Measurements from ENCODE around the gene CLSTN2.

The CLSTN2 gene

DNA sequence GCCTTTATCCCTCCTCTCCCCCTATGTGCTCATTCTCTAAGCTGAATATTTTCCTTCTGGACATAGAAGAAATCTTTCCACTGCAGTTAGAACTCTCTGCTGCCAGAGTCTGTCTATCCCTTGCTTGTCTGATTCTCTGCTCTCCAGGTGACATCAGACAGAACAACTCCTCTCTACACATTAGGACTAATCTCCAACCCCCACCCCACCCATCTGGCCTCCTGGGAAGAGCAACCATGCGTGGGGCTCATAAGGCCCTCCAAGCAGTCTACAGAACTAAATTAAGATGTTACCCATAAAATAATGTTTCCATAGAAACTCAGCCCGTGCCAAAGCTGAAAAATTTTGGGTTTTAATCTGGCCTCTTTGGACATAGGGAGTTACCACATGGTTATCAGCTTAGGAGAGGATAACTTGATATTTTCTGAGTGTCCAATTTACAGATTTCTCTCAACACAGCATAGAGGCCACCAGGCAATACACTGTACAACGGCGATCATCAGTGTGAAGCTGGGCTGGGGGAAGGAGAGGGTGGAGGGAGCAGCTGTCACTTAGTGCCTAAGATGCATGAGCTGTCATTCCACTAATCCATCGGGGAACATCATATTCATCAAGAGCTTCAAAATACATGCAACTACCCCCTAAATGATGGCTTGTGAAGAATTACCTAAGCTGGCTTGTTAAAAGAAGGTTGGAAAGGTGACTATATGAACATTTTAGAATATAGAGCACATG lies 199.4 kb downstream of the CLSTN2 start:
- ChIA-PET POLR2A (no interaction called here), CTCF (interaction anchor here (0.5 kb wide), 1 partner anchor 40 kb away, joined by 3 read pairs; no protein-coding TSS in a partner anchor)
- no peaks in the 10 kb centered on the region for H3K4me1 ChIP-seq (ENCODE audit: control insufficient read depth, insufficient read depth, low read length)
- H3K4me3 ChIP-seq (ENCODE audit: low read depth, low read length): no peak overlapping the region
- H3K27ac ChIP-seq (ENCODE audit: extremely low read depth, low read depth, low read length): no peak overlapping the region
- H3K36me3 ChIP-seq (ENCODE audit: control insufficient read depth in 2 of 2, insufficient read depth in 1 of 2, low read length in 2 of 2): no peaks in the 10 kb centered on the region
- TF ChIP-seq ZNF777 (tag by site-specific recombination; IDR thresholded peaks at IDR 0.05; ENCODE audit: borderline replicate concordance): no peak
- TF ChIP-seq ZNF19 (tag by site-specific recombination; IDR thresholded peaks at IDR 0.05; ENCODE audit: low read depth): no peak
- no peak for TF ChIP-seq ZNF10 (tag by site-specific recombination; IDR thresholded peaks at IDR 0.05)
- TF ChIP-seq, protein P1, sequence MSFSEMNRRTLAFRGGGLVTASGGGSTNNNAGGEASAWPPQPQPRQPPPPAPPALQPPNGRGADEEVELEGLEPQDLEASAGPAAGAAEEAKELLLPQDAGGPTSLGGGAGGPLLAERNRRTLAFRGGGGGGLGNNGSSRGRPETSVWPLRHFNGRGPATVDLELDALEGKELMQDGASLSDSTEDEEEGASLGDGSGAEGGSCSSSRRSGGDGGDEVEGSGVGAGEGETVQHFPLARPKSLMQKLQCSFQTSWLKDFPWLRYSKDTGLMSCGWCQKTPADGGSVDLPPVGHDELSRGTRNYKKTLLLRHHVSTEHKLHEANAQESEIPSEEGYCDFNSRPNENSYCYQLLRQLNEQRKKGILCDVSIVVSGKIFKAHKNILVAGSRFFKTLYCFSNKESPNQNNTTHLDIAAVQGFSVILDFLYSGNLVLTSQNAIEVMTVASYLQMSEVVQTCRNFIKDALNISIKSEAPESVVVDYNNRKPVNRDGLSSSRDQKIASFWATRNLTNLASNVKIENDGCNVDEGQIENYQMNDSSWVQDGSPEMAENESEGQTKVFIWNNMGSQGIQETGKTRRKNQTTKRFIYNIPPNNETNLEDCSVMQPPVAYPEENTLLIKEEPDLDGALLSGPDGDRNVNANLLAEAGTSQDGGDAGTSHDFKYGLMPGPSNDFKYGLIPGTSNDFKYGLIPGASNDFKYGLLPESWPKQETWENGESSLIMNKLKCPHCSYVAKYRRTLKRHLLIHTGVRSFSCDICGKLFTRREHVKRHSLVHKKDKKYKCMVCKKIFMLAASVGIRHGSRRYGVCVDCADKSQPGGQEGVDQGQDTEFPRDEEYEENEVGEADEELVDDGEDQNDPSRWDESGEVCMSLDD (tag by site-specific recombination; IDR thresholded peaks at IDR 0.05): no peak
- TF ChIP-seq, protein P2, sequence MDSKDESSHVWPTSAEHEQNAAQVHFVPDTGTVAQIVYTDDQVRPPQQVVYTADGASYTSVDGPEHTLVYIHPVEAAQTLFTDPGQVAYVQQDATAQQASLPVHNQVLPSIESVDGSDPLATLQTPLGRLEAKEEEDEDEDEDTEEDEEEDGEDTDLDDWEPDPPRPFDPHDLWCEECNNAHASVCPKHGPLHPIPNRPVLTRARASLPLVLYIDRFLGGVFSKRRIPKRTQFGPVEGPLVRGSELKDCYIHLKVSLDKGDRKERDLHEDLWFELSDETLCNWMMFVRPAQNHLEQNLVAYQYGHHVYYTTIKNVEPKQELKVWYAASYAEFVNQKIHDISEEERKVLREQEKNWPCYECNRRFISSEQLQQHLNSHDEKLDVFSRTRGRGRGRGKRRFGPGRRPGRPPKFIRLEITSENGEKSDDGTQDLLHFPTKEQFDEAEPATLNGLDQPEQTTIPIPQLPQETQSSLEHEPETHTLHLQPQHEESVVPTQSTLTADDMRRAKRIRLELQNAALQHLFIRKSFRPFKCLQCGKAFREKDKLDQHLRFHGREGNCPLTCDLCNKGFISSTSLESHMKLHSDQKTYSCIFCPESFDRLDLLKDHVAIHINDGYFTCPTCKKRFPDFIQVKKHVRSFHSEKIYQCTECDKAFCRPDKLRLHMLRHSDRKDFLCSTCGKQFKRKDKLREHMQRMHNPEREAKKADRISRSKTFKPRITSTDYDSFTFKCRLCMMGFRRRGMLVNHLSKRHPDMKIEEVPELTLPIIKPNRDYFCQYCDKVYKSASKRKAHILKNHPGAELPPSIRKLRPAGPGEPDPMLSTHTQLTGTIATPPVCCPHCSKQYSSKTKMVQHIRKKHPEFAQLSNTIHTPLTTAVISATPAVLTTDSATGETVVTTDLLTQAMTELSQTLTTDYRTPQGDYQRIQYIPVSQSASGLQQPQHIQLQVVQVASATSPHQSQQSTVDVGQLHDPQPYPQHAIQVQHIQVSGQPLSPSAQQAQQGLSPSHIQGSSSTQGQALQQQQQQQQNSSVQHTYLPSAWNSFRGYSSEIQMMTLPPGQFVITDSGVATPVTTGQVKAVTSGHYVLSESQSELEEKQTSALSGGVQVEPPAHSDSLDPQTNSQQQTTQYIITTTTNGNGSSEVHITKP (tag by site-specific recombination; IDR thresholded peaks at IDR 0.05): no peak
- TF ChIP-seq SP3 (tag by site-specific recombination; IDR thresholded peaks at IDR 0.05): no peak
- no peak for TF ChIP-seq ZNF555 (tag by site-specific recombination; conservative IDR thresholded peaks at IDR 0.05)
- no peak for TF ChIP-seq ZNF48 (tag by site-specific recombination; IDR thresholded peaks at IDR 0.05)
- TF ChIP-seq, protein P3, sequence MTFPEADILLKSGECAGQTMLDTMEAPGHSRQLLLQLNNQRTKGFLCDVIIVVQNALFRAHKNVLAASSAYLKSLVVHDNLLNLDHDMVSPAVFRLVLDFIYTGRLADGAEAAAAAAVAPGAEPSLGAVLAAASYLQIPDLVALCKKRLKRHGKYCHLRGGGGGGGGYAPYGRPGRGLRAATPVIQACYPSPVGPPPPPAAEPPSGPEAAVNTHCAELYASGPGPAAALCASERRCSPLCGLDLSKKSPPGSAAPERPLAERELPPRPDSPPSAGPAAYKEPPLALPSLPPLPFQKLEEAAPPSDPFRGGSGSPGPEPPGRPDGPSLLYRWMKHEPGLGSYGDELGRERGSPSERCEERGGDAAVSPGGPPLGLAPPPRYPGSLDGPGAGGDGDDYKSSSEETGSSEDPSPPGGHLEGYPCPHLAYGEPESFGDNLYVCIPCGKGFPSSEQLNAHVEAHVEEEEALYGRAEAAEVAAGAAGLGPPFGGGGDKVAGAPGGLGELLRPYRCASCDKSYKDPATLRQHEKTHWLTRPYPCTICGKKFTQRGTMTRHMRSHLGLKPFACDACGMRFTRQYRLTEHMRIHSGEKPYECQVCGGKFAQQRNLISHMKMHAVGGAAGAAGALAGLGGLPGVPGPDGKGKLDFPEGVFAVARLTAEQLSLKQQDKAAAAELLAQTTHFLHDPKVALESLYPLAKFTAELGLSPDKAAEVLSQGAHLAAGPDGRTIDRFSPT (tag by site-specific recombination; IDR thresholded peaks at IDR 0.05): no peak
- TF ChIP-seq ZNF704 (tag by site-specific recombination; IDR thresholded peaks at IDR 0.05): no peak
- TF ChIP-seq ZNF23 (tag by site-specific recombination; IDR thresholded peaks at IDR 0.05; ENCODE audit: borderline replicate concordance): no peak
- TF ChIP-seq ZBTB7A (tag by site-specific recombination; IDR thresholded peaks at IDR 0.05; ENCODE audit: low read depth): no peak
- TF ChIP-seq KLF7 (tag by site-specific recombination; IDR thresholded peaks at IDR 0.05; ENCODE audit: borderline replicate concordance): no peak
- no peak for TF ChIP-seq ZNF76 (tag by site-specific recombination; IDR thresholded peaks at IDR 0.05; ENCODE audit: borderline replicate concordance, low read depth)
- no peak for TF ChIP-seq GFI1B (tag by site-specific recombination; IDR thresholded peaks at IDR 0.05)
- no peak for TF ChIP-seq ZNF768 (tag by site-specific recombination; IDR thresholded peaks at IDR 0.05)
- no peaks in the 10 kb centered on the region for H3K9me3 ChIP-seq (ENCODE audit: control insufficient read depth, insufficient read depth, low read depth, low read length)

Data from HEK293 (cell line).